Cardiac fibroblast (primary cell): ENCODE measurements around the gene ATG16L1.

Experiments
- DNase-seq, 2 donors: peaks; one replicate each; pipeline versions ENCODE4 v3.0.0 to v3.0.0-alpha.2; 2010; ENCODE audit warnings: low read depth in 2 of 2
- H3K4me3 ChIP-seq, 2 donors: replicated peaks in 1 of 2; 1 replicate in 1 of 2; 2 replicates in 1 of 2; pipeline ENCODE4 v1.5.1; 2011; ENCODE audit warnings: low read depth in 2 of 2, low read length in 2 of 2, mild to moderate bottlenecking in 2 of 2, moderate library complexity in 1 of 2
- CTCF ChIP-seq: IDR thresholded peaks from one replicate; pipeline ENCODE4 v1.5.1; 2011; ENCODE audit warnings: low read depth, mild to moderate bottlenecking, low read length, inconsistent platforms

Gene ATG16L1

GRCh38 chr2:233209533-233210171, 41.8 kb upstream of the ATG16L1 start:
- no peak overlapping the region for H3K4me3 ChIP-seq
- peak; percentile 14 to 51 for DNase-seq
- no peak for TF ChIP-seq CTCF

- TF ChIP-seq CTCF, result no peak
- H3K4me3 ChIP-seq, result no peak overlapping the region
- no peak for DNase-seq
These were observed 41.2 kb upstream of the ATG16L1 start for GRCh38 chr2:233210281-233210680.

DNA sequence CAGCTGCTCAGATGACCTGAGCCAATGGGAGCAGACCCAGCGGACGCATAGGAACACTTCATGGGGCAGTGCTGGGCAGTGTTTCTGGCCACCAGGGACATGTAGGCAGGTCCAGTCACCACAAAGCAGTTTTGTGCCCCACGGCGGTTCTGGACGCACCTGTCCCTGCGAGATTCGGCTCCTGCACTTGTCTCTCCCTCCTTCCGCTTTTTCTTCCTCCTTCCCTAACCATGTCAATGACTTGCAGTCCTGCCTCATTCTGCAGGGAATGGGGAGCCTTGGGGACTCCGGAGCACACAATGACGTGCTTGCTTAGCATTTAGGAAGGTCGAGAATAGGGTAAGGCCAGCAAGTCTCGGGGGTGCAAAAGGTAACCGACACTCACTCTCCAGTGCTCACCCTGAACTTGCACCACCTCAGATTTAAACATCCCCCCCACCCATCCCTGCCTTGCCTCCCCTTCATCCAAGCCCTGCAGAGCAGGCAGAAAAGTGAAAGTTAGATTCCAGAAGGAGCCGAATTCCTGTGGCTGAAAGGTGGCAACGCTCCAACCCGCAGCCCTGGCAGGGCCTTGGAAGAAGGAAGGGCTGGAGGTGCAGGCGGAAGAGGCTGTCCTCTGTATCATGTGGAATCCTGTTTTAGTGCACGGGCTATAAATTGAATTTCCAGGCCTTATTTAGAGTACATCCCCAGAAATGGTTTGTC, 40.5 kb upstream of the ATG16L1 start:
- TF ChIP-seq CTCF, result no peak
- H3K4me3 ChIP-seq, result no peak overlapping the region
- peak; percentile 91 to 95 for DNase-seq

- no peak overlapping the region for H3K4me3 ChIP-seq
- no peak for TF ChIP-seq CTCF
- DNase-seq, result no peak
These were observed 40.0 kb upstream of the ATG16L1 start for GRCh38 chr2:233211548-233211895.

DNA sequence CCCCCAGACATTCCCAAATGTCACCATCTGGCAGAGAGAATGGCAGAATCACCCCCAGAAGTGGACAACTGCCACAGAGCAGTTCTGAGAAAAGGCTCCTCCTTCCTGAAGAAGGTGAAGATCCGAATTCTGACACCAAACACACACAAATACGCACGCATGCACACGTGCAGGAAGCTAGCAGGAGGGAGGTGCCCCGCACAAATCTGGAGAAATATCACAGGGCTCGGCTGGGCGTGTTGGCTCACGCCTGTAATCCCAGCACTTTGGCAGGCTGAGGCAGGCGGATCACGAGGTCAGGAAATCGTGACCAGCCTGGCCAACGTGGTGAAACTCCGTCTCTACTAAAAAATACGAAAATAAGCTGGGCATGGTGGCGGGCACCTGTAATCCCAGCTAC, 38.5 kb upstream of the ATG16L1 start:
- TF ChIP-seq CTCF, result no peak
- H3K4me3 ChIP-seq, result no peak overlapping the region
- no peak for DNase-seq

DNA sequence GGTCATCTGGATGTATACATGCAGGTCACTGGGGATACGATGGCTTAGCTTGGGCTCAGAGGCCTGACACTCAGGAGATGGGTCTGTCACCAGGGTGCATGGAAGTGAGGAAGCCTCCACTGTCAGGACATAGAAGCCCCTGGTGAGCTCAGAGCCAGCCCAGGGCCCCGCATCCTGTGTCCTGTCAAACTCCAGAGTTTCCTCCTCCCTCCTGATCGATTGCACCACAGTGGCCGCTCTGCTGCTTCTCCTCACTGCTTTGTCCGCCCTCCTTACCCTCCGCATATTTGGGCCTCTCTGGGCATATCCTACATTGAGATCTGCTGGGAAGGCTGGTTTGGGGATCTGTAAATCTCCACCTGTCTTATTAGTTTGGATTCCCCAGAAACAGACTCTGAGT, 37.5 kb upstream of the ATG16L1 start:
- no peak for DNase-seq
- TF ChIP-seq CTCF, result no peak
- no peak overlapping the region for H3K4me3 ChIP-seq
